M059J (cell line): ENCODE results near the gene LTV1. TPM values are rescaled to one million over a fixed set of nuclear protein-coding genes. Genes with fewer than 3 reads are reported as not detected.

ENCODE experiments used
- DNase-seq: peaks from one replicate; pipeline ENCODE4 v3.0.0-alpha.2; 2012; ENCODE audit warnings: low read depth
- total RNA-seq: library from RNA; depleted of rRNA; stranded (reverse); fragments of >200 nt; shearing (Covaris generic); gene quantifications from 2 replicates; pipeline ENCODE4 v1.2.3, GENCODE V29; 2014; rRNA removed

The LTV1 gene
- total RNA-seq, 1 experiment from 2014 or later, result 31.0 TPM

- DNase-seq, result no peak
Measured at GRCh38 chr6:143885116-143885515, 42.0 kb downstream of the LTV1 start.

DNA sequence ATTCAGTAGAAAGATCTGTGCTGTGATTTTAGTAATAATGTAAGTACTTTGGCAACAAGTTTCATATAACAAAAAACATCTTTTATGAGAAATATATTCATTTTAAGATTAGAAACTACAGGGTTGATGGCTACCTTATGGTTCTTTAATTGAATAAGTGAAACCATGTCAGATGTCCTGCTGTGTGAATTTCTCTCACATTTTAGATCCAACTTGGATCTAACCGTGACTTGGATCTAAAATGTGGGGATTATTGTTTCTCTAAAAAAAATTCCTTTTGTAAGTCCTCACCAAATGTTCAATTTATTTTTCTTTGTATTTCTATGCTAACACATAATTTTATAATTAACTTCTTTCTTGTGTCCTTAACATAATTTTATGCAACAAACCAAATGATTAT lies 51.5 kb downstream of the LTV1 start:
- DNase-seq, result no peak

GRCh38 chr6:143896126-143896860 lies 53.2 kb downstream of the LTV1 start:
- peak; percentile 30 for DNase-seq

GRCh38 chr6:143900358-143900757 lies 57.2 kb downstream of the LTV1 start:
- no peak for DNase-seq

DNA sequence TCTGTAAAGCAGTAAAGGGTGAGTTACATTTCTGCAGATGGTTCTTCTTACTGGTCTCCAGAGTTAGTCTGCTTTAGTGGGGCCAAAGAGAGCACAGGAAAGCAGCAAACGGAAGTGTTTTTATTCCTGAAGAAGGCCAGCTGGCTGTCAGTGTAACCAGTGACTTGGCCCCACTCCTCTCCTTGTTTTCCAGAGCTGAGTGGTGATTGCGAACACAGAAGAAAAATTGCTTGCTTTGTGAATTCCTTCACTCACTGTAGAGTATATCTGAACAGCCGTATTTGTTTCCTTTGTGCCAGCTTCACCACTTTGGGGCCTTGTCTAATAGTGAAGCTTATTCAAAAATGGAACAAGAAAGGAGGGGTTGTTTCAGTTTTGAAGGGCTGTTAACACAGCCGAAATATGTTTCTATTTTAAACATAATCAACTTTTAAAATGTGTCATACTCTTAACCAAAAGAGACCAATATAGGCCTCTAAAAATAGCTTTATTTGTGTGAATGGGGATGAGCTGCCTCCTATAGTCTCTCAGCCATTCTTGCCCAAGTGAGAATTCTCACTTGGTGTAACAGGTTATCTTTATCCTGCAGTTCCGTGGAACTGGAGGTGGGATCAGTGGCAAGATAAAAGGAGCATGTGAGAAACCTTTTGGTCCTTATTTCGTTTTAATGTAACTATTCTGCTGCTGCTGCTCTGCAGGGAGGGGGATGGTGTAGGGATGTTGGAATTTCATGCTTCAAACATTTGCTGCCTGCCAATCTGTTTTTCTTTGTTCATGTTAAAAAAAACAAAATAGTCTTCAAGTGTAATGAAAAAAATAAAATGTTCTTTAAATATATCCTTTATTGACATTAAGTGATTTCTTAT lies 59.0 kb downstream of the LTV1 start:
- DNase-seq, result no peak

- DNase-seq, result no peak
Measured at GRCh38 chr6:143902827-143903226, 59.7 kb downstream of the LTV1 start.

DNA sequence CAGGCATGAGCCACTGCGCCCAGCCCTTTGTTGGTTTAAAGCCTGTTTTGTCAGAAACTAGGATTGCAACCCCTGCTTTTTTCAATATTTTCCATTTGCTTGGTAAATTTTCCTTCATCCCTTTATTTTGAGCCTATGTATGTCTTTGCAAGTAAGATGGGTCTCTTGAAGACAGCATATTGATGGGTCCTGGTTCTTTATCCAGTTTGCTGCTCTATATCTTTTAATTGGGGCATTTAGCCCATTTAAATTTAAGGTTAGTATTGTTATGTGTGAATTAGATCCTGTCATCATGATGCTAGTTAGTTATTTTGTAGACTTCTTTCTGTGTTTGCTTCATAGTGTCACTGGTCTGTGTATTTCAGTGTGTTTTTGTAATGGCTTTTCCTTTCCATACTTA lies 67.9 kb downstream of the LTV1 start:
- no peak for DNase-seq

GRCh38 chr6:143912671-143913070 lies 69.5 kb downstream of the LTV1 start:
- DNase-seq, result no peak

Other genes with a start within 250 kb of the LTV1 start
- gene PHACTR2, start 165.4 kb upstream of the LTV1 start, total RNA-seq, result 21.3 and 32.0 TPM in 2 replicates
- not detected in 2 replicates for gene ZC2HC1B, start 21.1 kb downstream of the LTV1 start, total RNA-seq
- gene PLAGL1, start 164.9 kb downstream of the LTV1 start, total RNA-seq, result 3.9 and 5.4 TPM in 2 replicates